CD4-positive, CD25-positive, alpha-beta regulatory T cell (primary cell): ENCODE measurements around the gene CCL15. TPM values are rescaled to one million over a fixed set of nuclear protein-coding genes. Genes with fewer than 3 reads are reported as not detected.
"Not testable (repeated sequence)": the region's sequence is repeated elsewhere in the genome, so short reads cannot be mapped to it uniquely, and the experiment has no call there.

Experiments
- ATAC-seq, 2 donors: fragments of 150-1000 bp; cut with Tn5 transposase; one replicate each; pipeline ENCODE4 v1.10.0; 2021; ENCODE audit warnings: low read depth in 2 of 2, moderate number of reproducible peaks in 2 of 2, moderate library complexity in 1 of 2
- DNase-seq, 3 donors: peaks; one replicate each; pipeline versions ENCODE4 v3.0.0 to v3.0.0-alpha.2; 2012 to 2022; ENCODE audit warnings: mixed read lengths in 1 of 3
- H3K27ac ChIP-seq: one replicate; pipeline ENCODE4 v1.7.0; 2013; ENCODE audit warnings: mild to moderate bottlenecking, low read length; ENCODE audit not compliant: insufficient read depth, poor library complexity, severe bottlenecking
- H3K27me3 ChIP-seq: one replicate; pipeline ENCODE4 v1.7.0; 2013; ENCODE audit warnings: low read length; ENCODE audit not compliant: control insufficient read depth, insufficient read depth
- H3K36me3 ChIP-seq: one replicate; pipeline ENCODE4 v1.7.0; 2013; ENCODE audit warnings: mild to moderate bottlenecking, low read length, moderate library complexity; ENCODE audit not compliant: control insufficient read depth, insufficient read depth
- H3K4me1 ChIP-seq: 2 replicates; pipeline ENCODE4 v1.7.0; 2013; ENCODE audit warnings: mild to moderate bottlenecking, low read length; ENCODE audit not compliant: insufficient read depth, control insufficient read depth, poor library complexity, severe bottlenecking
- H3K4me3 ChIP-seq: one replicate; pipeline ENCODE4 v1.7.0; 2013; ENCODE audit warnings: low read depth, mild to moderate bottlenecking, low read length, moderate library complexity
- H3K9me3 ChIP-seq, 2 experiments: 1 replicate in 1 of 2; 2 replicates in 1 of 2; pipeline ENCODE4 v1.7.0; 2013; ENCODE audit warnings: low read length in 2 of 2, mild to moderate bottlenecking in 1 of 2, moderate library complexity in 1 of 2; ENCODE audit not compliant: control insufficient read depth in 2 of 2
- H3K27ac Mint-ChIP-seq, 3 donors: one replicate each; pipeline ENCODE4 v1.8.0; 2020 to 2022; ENCODE audit warnings: mild to moderate bottlenecking in 3 of 3, mixed read lengths in 3 of 3, moderate library complexity in 2 of 3
- H3K27me3 Mint-ChIP-seq: one replicate; pipeline ENCODE4 v1.8.0; 2022; ENCODE audit warnings: mild to moderate bottlenecking, mixed read lengths
- H3K36me3 Mint-ChIP-seq: one replicate; pipeline ENCODE4 v1.8.0; 2020; ENCODE audit warnings: mixed read lengths
- H3K4me1 Mint-ChIP-seq, 4 donors: one replicate each; pipeline ENCODE4 v1.8.0; 2020 to 2022; ENCODE audit warnings: mixed read lengths in 4 of 4, mild to moderate bottlenecking in 1 of 4
- H3K4me3 Mint-ChIP-seq, 4 donors: one replicate each; pipeline ENCODE4 v1.8.0; 2020 to 2022; ENCODE audit warnings: mild to moderate bottlenecking in 4 of 4, mixed read lengths in 4 of 4, moderate library complexity in 3 of 4
- H3K9me3 Mint-ChIP-seq, 7 donors: one replicate each; pipeline ENCODE4 v1.8.0; 2020 to 2022; ENCODE audit warnings: mixed read lengths in 7 of 7, mild to moderate bottlenecking in 3 of 7, moderate library complexity in 2 of 7
- polyA plus RNA-seq, 4 donors: library from polyadenylated mRNA; unstranded; fragments of 300-500 nt; fragmentation: Illumina TruSeq; gene quantifications; one replicate each; pipeline ENCODE4 v1.2.3, GENCODE V29; 2021
- total RNA-seq: library from RNA; stranded (reverse); gene quantifications from one replicate; pipeline ENCODE4 v1.2.3, GENCODE V29; 2022

The CCL15 gene
- total and polyA plus RNA-seq, 5 donors from 2014 or later = not detected

- peaks cover 20% of the 10 kb centered on the region for H3K27me3 Mint-ChIP-seq
- not testable (repeated sequence) for DNase-seq, H3K27ac Mint-ChIP-seq, H3K4me1 Mint-ChIP-seq, H3K9me3 ChIP-seq, H3K27me3 ChIP-seq, H3K36me3 Mint-ChIP-seq, H3K4me3 ChIP-seq, H3K4me3 Mint-ChIP-seq, ATAC-seq, H3K36me3 ChIP-seq, H3K9me3 Mint-ChIP-seq, H3K27ac ChIP-seq, H3K4me1 ChIP-seq
These were observed 6.0 kb downstream of the CCL15 start for GRCh38 chr17:35995346-35995745.

- no peaks in the 10 kb centered on the region for H3K9me3 ChIP-seq
- H3K27ac Mint-ChIP-seq = no peak overlapping the region
- no peaks in the 10 kb centered on the region for H3K4me1 ChIP-seq
- ATAC-seq = no peak
- no peak overlapping the region for H3K4me3 Mint-ChIP-seq
- H3K36me3 Mint-ChIP-seq = no peaks in the 10 kb centered on the region
- H3K27me3 Mint-ChIP-seq = peaks cover 18% of the 10 kb centered on the region
- H3K4me1 Mint-ChIP-seq = no peaks in the 10 kb centered on the region
- no peak overlapping the region for H3K27ac ChIP-seq
- H3K36me3 ChIP-seq = no peaks in the 10 kb centered on the region
- DNase-seq = no peak
- peaks cover 0 to 7% (median 3%) of the 10 kb centered on the region in 7 donors for H3K9me3 Mint-ChIP-seq
- peaks cover 8% of the 10 kb centered on the region for H3K27me3 ChIP-seq
- H3K4me3 ChIP-seq = no peak overlapping the region
These were observed 10.3 kb downstream of the CCL15 start for GRCh38 chr17:35991075-35991474.

GRCh38 chr17:35988164-35988563, 13.2 kb downstream of the CCL15 start:
- H3K36me3 Mint-ChIP-seq = no peaks in the 10 kb centered on the region
- H3K27me3 Mint-ChIP-seq = peaks cover 7% of the 10 kb centered on the region
- Histone ChIP-seq H3K36me3 (no peaks in the 10 kb centered on the region), H3K4me3 (no peak overlapping the region), H3K27ac (no peak overlapping the region), H3K9me3 (no peaks in the 10 kb centered on the region), H3K4me1 (no peaks in the 10 kb centered on the region), H3K27me3 (no peaks in the 10 kb centered on the region)
- peaks cover 0 to 7% (median 2%) of the 10 kb centered on the region in 7 donors for H3K9me3 Mint-ChIP-seq
- no peak overlapping the region for H3K27ac Mint-ChIP-seq
- no peak for ATAC-seq
- no peak overlapping the region for H3K4me3 Mint-ChIP-seq
- no peak for DNase-seq
- no peaks in the 10 kb centered on the region for H3K4me1 Mint-ChIP-seq

DNA sequence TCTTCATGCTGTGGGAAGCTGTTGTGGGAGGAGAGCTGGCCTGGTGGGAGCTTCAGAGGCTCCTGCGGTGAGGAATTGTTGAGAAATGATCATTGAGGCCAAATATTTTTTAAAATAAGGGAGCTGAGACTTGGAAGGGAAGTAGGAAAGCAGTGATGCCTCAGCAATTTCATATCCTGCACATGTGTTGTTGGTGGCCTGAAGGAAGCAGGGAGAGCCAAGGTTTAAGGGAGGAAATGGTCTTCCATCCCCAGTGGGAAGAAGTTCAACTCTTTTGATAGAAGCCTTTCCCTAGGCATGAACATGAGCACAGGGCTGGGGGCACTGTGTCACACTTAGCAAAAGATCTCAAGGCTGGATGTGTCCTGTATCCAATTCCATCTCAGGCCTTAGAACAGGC, 14.7 kb downstream of the CCL15 start, which contains the start of gene CCL14:
TSS of gene CCL14 (minus strand) at position 87 of the 400 bp plus-strand sequence. CDS start at position 7, 80 bp downstream.
- Histone ChIP-seq H3K36me3 (no peaks in the 10 kb centered on the region), H3K9me3 (no peaks in the 10 kb centered on the region), H3K4me1 (no peaks in the 10 kb centered on the region), H3K4me3 (no peak within 1 kb of the TSS), H3K27ac (no peak within 1 kb of the TSS), H3K27me3 (no peaks in the 10 kb centered on the region)
- H3K9me3 Mint-ChIP-seq = peaks cover 0 to 7% (median 2%) of the 10 kb centered on the region in 7 donors
- DNase-seq (no peak), ATAC-seq (no peak)
- H3K27me3 Mint-ChIP-seq = peaks cover 4% of the 10 kb centered on the region
- no peaks in the 10 kb centered on the region for H3K36me3 Mint-ChIP-seq
- H3K4me1 Mint-ChIP-seq = no peaks in the 10 kb centered on the region
- peak within 1 kb of the TSS in 1 of 3 donors; percentile 48 for H3K27ac Mint-ChIP-seq
- H3K4me3 Mint-ChIP-seq = peak within 1 kb of the TSS in 1 of 4 donors; percentile 13

- H3K27ac Mint-ChIP-seq = peak overlapping the region in 1 of 3 donors; percentile 49
- H3K27me3 ChIP-seq = no peaks in the 10 kb centered on the region
These were observed 17.2 kb downstream of the CCL15 start for GRCh38 chr17:35984140-35984539.

GRCh38 chr17:35982409-35983191, 18.8 kb downstream of the CCL15 start:
- no peaks in the 10 kb centered on the region for H3K36me3 ChIP-seq
- DNase-seq (no peak), ATAC-seq (no peak)
- no peaks in the 10 kb centered on the region for H3K27me3 ChIP-seq
- H3K27ac Mint-ChIP-seq = no peak overlapping the region
- peaks cover 0 to 3% (median 0%) of the 10 kb centered on the region in 7 donors for H3K9me3 Mint-ChIP-seq
- H3K27ac ChIP-seq = no peak overlapping the region
- no peaks in the 10 kb centered on the region for H3K9me3 ChIP-seq
- H3K27me3 Mint-ChIP-seq = peaks cover 10% of the 10 kb centered on the region
- H3K4me1 ChIP-seq = no peaks in the 10 kb centered on the region
- H3K4me1 Mint-ChIP-seq = no peaks in the 10 kb centered on the region
- H3K4me3 ChIP-seq = no peak overlapping the region
- no peaks in the 10 kb centered on the region for H3K36me3 Mint-ChIP-seq
- H3K4me3 Mint-ChIP-seq = no peak overlapping the region

More at GRCh38 chr17:35984140-35984539, 17.2 kb downstream of the CCL15 start:
- H3K4me1 ChIP-seq = no peaks in the 10 kb centered on the region
- DNase-seq (no peak), ATAC-seq (no peak)
- no peaks in the 10 kb centered on the region for H3K4me1 Mint-ChIP-seq
- H3K4me3 ChIP-seq = no peak overlapping the region
- peaks cover 14% of the 10 kb centered on the region for H3K27me3 Mint-ChIP-seq
- no peaks in the 10 kb centered on the region for H3K36me3 ChIP-seq
- H3K27ac ChIP-seq = no peak overlapping the region
- H3K36me3 Mint-ChIP-seq = no peaks in the 10 kb centered on the region
- peaks cover 0 to 5% (median 1%) of the 10 kb centered on the region in 7 donors for H3K9me3 Mint-ChIP-seq
- H3K9me3 ChIP-seq = no peaks in the 10 kb centered on the region
- no peak overlapping the region for H3K4me3 Mint-ChIP-seq

GRCh38 chr17:35981908-35982330, 19.4 kb downstream of the CCL15 start:
- Histone ChIP-seq H3K36me3 (no peaks in the 10 kb centered on the region), H3K27me3 (no peaks in the 10 kb centered on the region), H3K9me3 (no peaks in the 10 kb centered on the region), H3K27ac (no peak overlapping the region), H3K4me3 (no peak overlapping the region), H3K4me1 (no peaks in the 10 kb centered on the region)
- no peak overlapping the region for H3K4me3 Mint-ChIP-seq
- no peak for DNase-seq
- peaks cover 10% of the 10 kb centered on the region for H3K27me3 Mint-ChIP-seq
- H3K27ac Mint-ChIP-seq = no peak overlapping the region
- peaks cover 0 to 3% (median 0%) of the 10 kb centered on the region in 7 donors for H3K9me3 Mint-ChIP-seq
- ATAC-seq = no peak
- no peaks in the 10 kb centered on the region for H3K4me1 Mint-ChIP-seq
- no peaks in the 10 kb centered on the region for H3K36me3 Mint-ChIP-seq

- ATAC-seq = no peak
- DNase-seq = no peak
- Histone ChIP-seq H3K9me3 (no peaks in the 10 kb centered on the region), H3K4me1 (no peaks in the 10 kb centered on the region), H3K4me3 (no peak within 1 kb of the TSS), H3K27ac (no peak within 1 kb of the TSS), H3K27me3 (no peaks in the 10 kb centered on the region), H3K36me3 (no peaks in the 10 kb centered on the region)
- peaks cover 10% of the 10 kb centered on the region for H3K27me3 Mint-ChIP-seq
- H3K4me3 Mint-ChIP-seq = no peak within 1 kb of the TSS
- H3K36me3 Mint-ChIP-seq = no peaks in the 10 kb centered on the region
- H3K4me1 Mint-ChIP-seq = no peaks in the 10 kb centered on the region
- H3K27ac Mint-ChIP-seq = peak within 1 kb of the TSS in 1 of 3 donors; percentile 37
- peaks cover 0 to 3% (median 0%) of the 10 kb centered on the region in 7 donors for H3K9me3 Mint-ChIP-seq
These were observed 20.1 kb downstream of the CCL15 start, which contains the start of gene CCL16 for GRCh38 chr17:35981246-35981645. Gene CCL16, minus strand, starts transcription at chr17:35981497. Its CDS starts 77 bp downstream, at chr17:35981420.
